Activated CD4-positive, alpha-beta T cell treated with anti-CD3 and anti-CD28 coated beads, Interleukin-2, amount 50 U/mL, for 48 hours (primary cell): ENCODE measurements around the gene MYO15A.
A peak's percentile ranks its signal among the peaks of the same experiment; 100 is the strongest.

ENCODE experiments used
- DNase-seq, 2 experiments: peaks; one replicate each; pipeline ENCODE4 v3.0.0-alpha.2; 2020

MYO15A gene

DNA sequence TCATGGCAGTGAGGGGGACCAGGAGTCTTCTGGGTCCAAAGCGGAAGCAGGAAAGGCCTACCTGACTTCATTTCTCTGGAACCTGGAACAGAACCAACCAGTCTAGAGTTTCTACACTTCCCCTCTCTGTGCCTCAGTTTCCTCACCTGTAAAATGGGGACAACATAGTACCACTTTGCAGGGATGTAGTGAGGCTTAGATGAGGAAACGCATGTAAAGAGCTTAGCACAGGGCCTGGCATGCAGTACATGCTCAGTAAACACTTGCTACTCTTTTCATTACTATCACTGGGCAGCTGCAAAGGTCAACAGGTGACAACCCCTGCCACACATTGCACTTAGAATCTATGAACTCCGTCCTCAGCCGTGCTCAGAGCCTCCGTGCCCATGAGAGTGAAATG is 24.2 kb downstream of the MYO15A start:
- no peak for DNase-seq

DNA sequence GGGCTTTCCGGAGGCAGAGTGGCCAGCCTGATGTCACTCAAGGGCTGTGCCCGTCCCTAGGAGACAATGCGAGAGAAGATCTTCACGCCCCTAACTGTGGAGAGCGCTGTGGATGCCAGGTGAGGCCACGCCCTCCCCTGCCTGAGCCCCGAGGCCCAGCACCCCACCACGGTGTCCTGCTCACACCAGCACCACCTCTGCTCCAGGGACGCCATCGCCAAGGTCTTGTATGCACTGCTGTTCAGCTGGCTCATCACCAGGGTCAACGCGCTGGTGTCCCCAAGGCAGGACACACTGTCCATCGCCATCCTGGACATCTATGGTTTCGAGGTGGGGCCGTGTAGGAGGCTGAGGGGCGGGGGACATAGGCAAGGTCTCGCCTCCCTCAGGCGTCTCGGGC is 27.8 kb downstream of the MYO15A start:
- DNase-seq = no peak

DNA sequence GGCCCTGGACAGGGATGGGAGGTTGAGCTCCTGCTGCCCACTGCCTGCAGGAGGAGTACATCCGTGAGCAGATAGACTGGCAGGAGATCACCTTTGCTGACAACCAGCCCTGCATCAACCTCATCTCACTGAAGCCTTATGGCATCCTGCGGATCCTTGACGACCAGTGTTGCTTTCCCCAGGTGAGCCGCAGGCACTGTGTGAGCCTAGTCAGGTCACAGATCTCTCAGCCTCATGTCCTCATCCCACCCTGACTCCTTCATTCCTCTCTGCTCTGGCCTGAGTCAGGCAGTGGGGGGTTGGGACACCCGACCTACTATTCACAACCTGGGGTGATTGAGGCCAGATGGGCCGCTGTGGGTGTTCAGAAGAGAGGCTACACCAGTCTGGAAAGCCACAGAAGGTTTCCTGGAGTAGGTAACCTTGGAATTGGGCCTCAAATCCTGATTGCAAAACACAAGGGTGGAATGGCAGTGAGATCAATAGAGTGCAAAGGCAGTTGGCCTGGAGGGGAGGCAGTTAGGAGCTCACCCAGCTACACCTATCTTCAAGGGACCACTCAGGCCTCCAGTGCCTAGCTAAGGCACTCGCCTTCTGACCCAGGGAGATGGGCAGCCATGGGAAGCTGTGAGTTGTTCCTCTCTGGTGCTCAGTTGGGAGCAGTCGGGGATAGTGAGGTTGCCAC is 29.7 kb downstream of the MYO15A start:
- DNase-seq = no peak

DNA sequence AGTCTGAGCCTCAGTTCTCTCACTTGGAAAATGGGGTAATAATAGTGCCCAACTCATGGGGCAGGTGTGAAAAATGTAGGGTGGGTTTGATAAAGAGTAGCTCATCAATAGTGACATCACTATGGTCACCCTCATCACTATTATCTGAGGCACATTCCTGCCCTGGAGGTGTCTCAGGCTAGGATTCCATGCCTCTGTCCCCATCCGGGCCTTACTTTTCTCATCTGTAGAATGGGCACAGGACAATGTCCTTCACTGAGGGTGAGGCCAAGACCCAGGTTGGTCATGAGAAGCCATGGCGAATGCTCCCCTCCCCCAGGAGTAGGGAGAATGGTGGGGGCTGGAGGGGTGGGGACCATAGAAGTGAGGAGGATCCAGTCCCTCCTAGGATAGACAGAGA is 30.5 kb downstream of the MYO15A start:
- no peak for DNase-seq

DNA sequence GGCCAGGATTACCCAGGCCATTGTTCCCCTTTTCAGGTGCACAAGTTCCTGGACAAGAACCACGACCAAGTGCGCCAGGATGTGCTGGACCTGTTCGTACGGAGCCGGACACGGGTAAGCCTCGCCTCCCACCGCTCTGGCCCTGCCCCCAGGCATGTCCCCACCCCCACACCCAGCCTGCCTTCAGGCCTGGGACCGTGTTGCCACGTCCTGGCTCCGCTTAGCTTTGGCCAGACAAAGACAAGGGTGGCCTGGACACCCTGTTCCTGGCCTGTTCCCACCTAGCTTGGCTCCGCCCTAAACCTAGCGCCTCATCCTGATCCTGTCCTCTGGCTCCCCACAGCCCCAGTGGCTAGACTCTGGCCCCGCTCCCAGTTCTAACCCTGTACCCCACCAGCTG is 30.9 kb downstream of the MYO15A start:
- no peak for DNase-seq

DNA sequence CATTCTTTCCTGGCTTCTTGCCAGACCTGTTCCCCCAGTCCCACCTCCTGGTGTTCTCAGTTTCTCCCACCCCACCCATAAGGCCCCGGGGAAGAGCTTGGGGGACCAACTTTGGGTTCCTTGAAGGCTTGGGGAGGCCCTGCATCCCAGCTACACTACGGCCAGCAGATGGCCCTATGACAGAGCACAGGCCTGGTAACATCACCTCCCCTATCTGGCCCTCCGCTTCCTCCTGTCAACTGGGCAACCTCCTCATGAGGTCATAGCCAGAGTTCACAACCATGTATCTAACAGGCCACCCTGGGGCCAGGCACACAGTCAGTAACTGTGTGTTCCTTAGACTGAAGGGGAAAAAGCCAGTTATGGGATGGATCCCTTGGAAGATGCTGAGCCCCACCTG is 31.4 kb downstream of the MYO15A start:
- DNase-seq = no peak

DNA sequence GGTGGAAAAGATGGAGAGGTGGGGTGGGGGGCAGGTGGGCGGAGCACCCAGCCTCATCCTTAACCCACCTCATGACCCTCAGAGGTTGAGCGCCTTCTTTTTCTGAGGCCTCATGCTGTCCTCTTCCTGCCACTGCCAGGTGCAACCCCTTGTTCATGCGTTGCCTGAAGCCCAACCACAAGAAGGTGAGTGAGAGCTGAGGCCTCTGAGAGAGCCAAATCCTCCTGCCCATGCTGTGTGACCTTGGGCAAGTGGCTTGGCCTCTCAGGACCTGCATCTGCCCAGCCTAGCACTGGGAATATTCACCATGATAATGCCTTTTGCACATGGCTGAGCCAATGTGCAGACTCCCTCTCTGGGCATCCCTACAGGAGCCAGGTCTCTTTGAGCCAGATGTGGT is 32.1 kb downstream of the MYO15A start:
- no peak for DNase-seq

DNA sequence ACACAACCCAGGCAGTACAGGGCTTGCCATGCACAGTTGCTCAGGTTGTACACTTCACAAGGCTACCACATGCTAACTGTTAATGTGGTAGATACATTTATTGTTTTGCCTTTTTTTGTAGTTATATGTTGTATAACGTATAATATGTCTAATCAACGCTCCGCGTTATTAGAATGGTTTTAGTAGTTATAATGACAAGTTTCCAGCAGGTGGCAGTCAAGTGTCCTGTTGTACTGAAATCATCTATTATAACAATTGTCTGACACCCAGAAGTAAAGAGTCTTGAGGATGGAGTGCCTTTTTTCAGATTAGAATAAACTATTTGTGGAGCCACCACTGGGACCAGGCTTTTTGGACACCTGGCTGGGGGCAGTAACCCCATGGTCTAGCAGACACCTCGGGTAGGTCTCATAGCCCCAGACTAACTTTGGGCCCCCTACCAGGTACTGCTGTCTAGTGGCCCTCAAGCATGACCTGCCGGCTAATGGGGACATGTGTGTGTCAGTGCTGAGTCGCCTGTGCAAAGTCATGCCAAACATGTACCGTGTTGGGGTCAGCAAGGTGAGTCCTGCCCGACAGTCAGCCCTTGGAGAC is 32.8 kb downstream of the MYO15A start:
- peak; percentile 15 to 35 for DNase-seq

DNA sequence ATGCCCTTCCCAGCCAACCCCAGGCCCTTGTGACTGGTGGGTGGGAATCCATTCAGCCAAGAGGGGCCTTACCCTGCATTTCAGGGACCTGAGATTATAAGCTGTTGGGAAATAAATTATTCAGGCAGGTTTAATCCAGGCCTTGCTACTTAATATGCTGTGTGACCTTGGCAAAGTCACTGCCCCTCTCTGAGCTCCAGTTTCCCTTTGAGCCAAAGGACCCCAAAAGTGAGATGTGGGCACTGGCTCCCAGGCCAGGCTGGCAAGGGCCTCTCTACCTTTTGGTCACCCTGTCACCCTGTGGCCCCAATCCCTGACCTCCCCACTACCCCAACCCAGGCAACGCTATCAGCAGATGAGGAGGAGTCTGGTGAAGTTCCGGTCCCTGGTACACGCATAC is 33.9 kb downstream of the MYO15A start:
- no peak for DNase-seq

DNA sequence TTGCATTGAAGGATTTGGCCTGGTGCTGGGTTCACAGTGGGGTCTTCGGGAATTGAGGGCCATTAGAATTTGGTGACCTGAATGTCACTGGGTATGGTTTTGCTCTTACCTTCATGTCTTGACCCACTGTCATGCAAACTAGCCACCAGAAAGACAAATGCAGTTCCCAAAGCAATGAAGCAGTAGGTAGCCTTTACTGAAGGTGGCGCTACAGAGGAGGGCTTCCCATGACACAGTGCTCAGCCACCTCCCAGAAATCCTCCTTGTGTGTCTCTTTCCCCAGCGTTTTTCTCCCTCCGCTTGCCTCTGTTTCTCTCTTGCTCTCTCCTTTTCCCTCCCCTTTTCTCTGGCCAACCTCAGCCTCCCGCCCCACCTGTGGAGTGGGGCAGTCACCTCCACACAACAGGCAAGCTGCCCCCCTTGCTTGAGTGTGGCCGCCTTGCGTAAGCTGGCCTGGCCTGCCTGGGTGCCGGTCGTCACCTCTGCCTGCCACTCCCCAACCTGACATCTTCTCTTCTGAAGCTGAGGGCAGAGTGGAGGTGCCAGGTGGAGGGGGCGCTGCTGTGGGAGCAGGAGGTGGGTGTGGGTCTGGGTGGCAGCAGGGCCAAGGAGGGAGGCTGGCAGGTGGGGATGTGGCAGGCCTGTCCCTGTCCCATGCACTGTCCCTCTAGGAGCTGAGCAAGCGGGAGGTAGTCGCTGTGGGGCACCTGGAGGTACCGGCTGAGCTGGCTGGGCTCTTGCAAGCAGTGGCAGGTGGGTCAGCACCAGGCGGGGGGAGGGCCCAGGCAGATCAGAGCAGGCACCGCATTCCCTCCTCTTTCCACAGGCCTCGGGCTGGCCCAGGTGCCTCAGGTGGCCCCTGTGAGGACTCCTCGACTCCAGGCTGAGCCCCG is 34.7 kb downstream of the MYO15A start:
- DNase-seq = peak; percentile 7 to 16

DNA sequence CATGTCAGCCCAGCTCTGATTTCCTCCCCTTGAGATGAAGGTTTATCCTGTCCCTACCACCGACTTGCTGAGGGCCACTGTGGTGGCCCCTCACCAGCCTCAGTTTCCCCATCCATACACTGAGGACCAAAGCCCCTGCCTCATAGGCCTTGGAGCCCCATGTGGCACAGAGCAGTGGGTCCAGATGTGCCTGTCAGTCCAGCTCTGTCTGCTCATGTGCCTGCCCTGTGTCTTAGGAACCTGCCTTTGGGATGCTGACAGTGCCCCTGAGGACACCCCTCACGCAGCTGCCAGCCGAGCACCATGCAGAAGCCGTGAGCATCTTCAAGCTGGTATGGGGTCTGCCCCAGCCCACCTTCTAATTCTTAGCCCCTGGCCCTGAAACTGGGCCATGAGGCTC is 35.7 kb downstream of the MYO15A start:
- DNase-seq = no peak

DNA sequence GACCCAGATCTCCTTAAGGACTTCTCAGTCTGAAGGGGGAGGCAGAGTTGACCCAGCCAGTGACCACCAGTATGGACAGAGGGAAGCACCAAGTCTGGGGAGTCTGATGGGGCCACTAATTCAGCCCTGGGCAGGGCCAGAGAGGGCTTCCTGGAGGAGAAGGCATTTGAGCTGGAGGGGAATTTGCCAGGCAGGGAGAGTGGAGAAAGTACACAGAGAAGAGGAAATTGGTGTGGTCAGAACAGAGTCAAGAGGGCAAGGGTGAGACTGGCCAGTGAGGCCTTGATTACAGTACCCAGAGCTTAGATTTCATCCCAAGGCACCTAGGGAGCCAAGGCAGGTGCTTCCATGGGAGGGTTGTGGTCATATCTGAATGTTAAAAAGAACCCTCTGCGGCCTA is 36.3 kb downstream of the MYO15A start:
- no peak for DNase-seq

DNA sequence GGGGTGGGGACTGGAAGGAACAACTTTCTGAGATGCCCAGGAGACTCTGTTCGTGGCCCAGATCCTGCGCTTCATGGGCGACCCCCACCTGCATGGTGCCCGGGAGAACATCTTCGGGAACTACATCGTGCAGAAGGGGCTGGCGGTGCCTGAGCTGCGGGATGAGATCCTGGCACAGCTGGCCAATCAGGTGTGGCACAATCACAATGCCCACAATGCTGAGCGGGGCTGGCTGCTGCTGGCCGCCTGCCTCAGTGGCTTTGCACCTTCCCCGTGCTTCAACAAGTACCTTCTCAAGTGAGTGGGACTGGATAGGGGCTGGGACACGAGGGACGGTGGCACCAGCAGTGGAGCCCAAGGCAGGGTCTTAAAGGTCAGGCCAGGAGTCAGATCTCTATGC is 37.3 kb downstream of the MYO15A start:
- DNase-seq = no peak

DNA sequence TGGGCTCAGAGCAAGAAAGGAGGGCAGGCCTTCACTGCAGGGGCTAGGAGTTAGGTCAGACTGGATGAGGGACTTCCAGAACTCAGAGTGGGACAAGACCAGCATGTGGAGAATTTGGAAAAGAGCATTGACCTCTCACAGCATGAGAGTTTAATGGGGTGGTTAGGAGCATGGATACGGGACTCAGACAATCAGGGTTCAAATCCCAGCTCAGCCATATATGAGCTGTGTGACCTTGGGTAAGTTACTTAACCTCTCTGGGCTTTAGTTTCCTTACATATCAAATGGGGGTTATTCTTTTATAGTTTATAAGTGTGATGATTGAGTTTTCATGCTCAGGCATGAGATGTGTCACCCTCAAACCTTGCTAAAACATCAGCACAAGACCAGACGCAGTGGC is 37.7 kb downstream of the MYO15A start:
- no peak for DNase-seq

DNA sequence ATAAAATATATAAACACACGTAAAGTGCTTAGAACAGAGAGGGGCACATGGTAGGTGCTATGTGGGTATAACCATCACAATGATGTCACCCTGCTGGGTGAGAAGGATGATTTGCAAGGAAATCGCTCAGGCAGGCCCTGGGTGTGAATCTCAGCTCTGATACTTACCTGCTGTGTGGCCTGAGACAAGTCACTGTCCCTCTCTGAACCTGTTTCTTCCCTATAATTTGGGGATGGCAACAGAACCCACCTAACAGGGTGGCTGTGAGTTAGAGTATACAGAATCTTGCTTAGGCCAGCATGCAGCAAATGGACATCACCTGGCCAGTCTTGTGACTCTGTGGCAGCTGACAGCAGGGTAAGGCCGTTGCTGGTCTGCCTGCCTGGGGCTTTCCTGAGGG is 38.4 kb downstream of the MYO15A start:
- DNase-seq = no peak

DNA sequence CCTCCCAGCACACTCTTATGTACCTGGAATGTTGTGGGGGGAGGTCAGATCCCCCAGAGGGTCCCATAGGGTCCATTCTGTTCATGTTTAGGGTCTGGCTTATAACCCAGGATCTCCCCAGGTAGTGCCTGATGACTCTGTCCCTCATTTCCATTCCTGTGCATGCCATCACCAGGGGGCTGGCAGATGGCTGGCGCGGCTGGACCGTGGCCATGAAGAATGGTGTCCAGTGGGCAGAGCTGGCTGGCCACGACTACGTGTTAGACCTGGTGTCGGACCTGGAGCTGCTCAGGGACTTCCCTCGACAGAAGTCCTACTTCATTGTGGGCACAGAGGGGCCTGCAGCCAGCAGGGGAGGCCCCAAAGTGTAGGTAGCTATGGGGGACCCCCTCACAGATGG is 40.0 kb downstream of the MYO15A start:
- DNase-seq = no peak

DNA sequence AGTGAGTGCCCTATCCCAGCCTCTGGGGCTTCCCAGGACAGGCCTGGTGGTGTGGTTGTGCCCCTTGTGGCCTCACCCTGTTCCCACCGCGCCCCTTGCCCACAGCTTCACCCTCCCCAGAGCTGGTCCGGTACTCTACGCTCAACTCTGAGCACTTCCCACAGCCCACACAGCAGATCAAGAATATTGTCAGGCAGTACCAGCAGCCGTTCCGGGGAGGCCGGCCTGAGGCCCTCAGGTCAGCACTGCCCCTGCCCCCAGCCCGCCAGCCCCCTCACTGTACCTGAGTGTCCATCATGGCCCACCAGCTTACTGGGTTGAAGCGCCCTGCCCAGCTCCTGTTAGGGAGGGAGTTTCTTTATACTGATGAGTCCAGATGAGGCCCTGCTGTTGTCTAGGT is 42.7 kb downstream of the MYO15A start:
- DNase-seq = no peak

DNA sequence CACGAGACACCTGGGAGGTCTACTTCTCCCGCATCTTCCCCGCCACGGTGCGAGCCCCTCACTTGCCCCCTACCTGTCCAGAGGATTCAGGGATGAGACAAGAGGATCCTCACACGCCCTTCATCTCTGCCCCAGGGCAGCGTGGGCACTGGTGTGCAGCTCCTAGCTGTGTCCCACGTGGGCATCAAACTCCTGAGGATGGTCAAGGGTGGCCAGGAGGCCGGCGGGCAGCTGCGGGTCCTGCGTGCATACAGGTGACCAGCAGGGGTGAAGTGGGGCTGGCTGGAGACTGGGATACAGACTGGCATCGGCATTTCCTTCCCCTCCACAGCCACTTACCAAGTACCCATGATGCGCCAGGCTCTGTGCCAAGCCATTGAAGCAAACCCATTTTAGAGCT is 46.6 kb downstream of the MYO15A start:
- DNase-seq = no peak

DNA sequence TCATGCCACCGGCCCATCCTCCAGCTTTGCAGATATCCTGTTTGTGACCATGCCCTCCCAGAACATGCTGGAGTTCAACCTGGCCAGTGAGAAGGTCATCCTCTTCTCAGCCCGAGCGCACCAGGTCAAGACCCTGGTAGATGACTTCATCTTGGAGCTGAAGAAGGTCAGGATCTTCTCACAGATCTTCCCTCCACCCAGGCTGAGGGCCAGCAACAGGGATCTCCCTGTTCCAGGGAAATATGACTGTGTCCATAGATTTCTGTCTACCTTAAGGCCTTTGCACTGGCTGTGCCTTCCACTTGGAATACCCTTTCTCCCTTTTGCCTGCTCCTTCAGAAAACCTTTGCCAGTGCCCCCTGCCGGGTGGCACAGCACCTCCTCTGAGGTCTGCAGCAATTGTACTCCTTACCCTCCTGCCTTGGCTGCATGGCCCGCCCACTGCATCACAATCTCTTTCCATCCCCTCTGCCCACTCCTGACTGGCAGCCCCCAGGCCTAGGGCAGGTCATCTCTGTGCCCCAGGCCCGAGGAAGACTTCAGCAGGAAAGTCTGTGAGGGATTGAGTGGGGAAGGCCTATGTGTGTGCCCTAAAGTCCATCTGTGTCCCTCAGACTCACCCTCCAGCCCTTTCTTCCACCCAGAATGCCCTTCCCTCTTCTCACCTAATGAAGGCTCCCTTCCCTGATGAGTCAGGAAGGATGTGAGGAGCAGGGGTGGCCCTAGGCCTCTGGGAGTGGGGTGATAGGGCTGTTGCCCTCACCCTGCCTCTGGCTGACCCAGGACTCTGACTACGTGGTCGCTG is 47.8 kb downstream of the MYO15A start:
- no peak for DNase-seq

DNA sequence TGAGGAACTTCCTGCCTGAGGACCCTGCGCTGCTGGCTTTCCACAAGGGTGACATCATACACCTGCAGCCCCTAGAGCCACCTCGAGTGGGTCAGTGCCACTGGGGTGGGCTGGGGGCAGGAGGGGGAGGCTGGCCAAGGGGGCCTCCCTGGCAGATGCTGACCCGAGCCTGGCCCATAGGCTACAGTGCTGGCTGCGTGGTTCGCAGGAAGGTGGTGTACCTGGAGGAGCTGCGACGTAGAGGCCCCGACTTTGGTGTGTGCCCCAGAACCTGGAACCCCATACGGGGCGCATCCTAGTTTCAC is 48.4 kb downstream of the MYO15A start:
- DNase-seq = no peak

DNA sequence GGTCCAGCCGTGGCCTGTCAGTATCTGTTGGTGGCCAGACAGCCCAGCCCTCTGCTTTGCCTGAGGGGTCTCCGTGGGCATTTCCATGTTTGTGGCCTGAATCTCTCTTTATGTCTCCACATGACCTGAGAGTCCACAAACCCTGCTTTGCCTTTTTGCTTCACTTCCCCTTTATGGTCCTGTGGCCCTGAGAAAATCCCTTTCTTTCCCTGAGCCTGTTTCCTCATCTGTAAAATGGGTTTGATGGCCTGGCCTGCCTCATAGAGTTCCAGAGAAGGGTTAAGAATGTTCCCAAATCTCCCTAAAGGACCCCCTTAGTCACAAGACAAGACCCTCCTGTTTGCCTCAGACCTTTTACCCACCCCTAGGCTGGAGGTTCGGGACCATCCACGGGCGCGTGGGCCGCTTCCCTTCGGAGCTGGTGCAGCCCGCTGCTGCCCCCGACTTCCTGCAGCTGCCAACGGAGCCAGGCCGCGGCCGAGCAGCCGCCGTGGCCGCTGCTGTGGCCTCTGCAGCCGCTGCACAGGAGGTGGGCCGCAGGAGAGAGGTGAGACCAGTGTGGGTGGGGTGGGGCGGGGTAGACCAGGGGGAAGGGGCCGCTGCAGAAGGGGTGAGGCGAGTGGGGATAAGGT is 48.9 kb downstream of the MYO15A start:
- DNase-seq = no peak

DNA sequence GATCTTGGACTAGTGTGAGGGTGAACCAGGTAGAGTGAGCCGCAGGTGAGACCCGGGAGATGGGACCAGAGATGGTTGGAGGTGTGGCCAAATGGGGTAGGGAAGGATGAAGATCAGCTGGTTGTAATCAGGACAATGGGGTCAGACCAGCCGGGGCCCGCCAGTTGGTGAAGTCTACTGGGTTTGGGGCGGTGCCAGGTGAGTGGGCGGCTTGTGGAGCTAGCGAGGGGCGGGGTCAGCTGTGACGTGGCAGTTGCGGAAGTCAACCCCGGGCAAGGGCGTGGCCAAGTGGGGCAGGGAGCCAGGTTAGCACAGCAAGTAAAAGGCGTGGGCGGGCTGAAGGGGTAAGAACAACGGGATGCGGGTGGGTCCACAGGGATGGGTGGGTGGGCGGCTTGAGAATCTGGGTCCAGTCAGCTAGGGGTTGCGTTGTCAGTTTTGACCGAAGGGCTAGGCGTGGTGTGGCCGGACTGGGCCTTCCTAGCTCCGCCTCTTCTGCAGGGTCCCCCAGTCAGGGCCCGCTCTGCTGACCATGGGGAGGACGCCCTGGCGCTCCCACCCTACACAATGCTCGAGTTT is 49.6 kb downstream of the MYO15A start:
- peak; percentile 98 to 99 for DNase-seq
